DOHH2 (cell line): Measurements from ENCODE around the gene GFRA1.

ENCODE experiments used
- H3F3A ChIP-seq: fragments of 200-600 bp; sonication (generic), shearing (Covaris generic); 2 replicates; pipeline ENCODE4 v1.6.0; 2016; ENCODE audit warnings: antibody characterized with exemption, mild to moderate bottlenecking; ENCODE audit not compliant: control insufficient read depth, insufficient read depth
- H3K27ac ChIP-seq: fragments of 200-600 bp; sonication (generic); 2 replicates; pipeline ENCODE4 v1.5.1; 2014; ENCODE audit warnings: low read depth, mild to moderate bottlenecking, low read length, moderate library complexity
- H3K27me3 ChIP-seq: fragments of 200-600 bp; sonication (generic); 2 replicates; pipeline ENCODE4 v1.6.1; 2014; ENCODE audit warnings: mild to moderate bottlenecking, low read length, mixed read lengths; ENCODE audit not compliant: control insufficient read depth
- H3K36me3 ChIP-seq: fragments of 200-600 bp; sonication (generic); 2 replicates; pipeline ENCODE4 v1.6.1; 2014; ENCODE audit warnings: mild to moderate bottlenecking, low read length, moderate library complexity, mixed read lengths; ENCODE audit not compliant: control insufficient read depth
- H3K4me1 ChIP-seq: fragments of 200-600 bp; sonication (generic); 2 replicates; pipeline ENCODE4 v1.6.1; 2014; ENCODE audit warnings: mild to moderate bottlenecking, low read length, mixed read lengths; ENCODE audit not compliant: control insufficient read depth
- H3K4me2 ChIP-seq: fragments of 200-600 bp; sonication (generic); 2 replicates; pipeline ENCODE4 v1.6.0; 2014; ENCODE audit warnings: mild to moderate bottlenecking, low read length, moderate library complexity
- H3K4me3 ChIP-seq: fragments of 200-600 bp; sonication (generic); 2 replicates; pipeline ENCODE4 v1.5.1; 2014; ENCODE audit warnings: mild to moderate bottlenecking, low read length, mixed read lengths
- H3K79me2 ChIP-seq: fragments of 200-600 bp; sonication (generic); 2 replicates; pipeline ENCODE4 v1.6.1; 2014; ENCODE audit warnings: mild to moderate bottlenecking, low read length, mixed read lengths; ENCODE audit not compliant: control insufficient read depth
- H3K9me2 ChIP-seq: fragments of 200-600 bp; sonication (generic); replicated peaks from 2 replicates; pipeline ENCODE4 v1.6.1; 2014; ENCODE audit warnings: mild to moderate bottlenecking, low read length, mixed read lengths; ENCODE audit not compliant: control insufficient read depth
- H3K9me3 ChIP-seq: fragments of 200-600 bp; sonication (generic); 2 replicates; pipeline ENCODE4 v1.6.1; 2014; ENCODE audit warnings: antibody characterized with exemption, low read length, mixed read lengths; ENCODE audit not compliant: control insufficient read depth, insufficient read depth
- H4K20me1 ChIP-seq: fragments of 200-600 bp; sonication (generic); 2 replicates; pipeline ENCODE4 v1.6.0; 2014; ENCODE audit warnings: low read depth, mild to moderate bottlenecking, antibody characterized with exemption, low read length, moderate library complexity; ENCODE audit not compliant: control insufficient read depth, insufficient read depth
- EZH2phosphoT487 ChIP-seq: fragments of 200-600 bp; sonication (generic); IDR thresholded peaks from 2 replicates; pipeline ENCODE4 v1.6.1; 2017; ENCODE audit warnings: borderline replicate concordance, mild to moderate bottlenecking, antibody characterized with exemption, low read length, moderate library complexity, mixed read lengths
- TF ChIP-seq, protein P1 (sequence below): fragments of 200-600 bp; sonication (generic); IDR thresholded peaks from one replicate; pipeline ENCODE4 v1.5.1; 2014; ENCODE audit warnings: antibody characterized with exemption, mild to moderate bottlenecking, low read depth, low read length; ENCODE audit not compliant: poor library complexity, severe bottlenecking

GFRA1 gene

GRCh38 chr10:116164291-116164690 is 108.7 kb downstream of the GFRA1 start:
- H3K27ac ChIP-seq: no peak overlapping the region
- H3K4me1 ChIP-seq: no peaks in the 10 kb centered on the region
- no peaks in the 10 kb centered on the region for H3K79me2 ChIP-seq
- H3K4me3 ChIP-seq: no peak overlapping the region
- no peaks in the 10 kb centered on the region for H3K27me3 ChIP-seq
- no peaks in the 10 kb centered on the region for H3F3A ChIP-seq
- no peaks in the 10 kb centered on the region for H3K36me3 ChIP-seq
- no peaks in the 10 kb centered on the region for H4K20me1 ChIP-seq
- H3K4me2 ChIP-seq: no peak overlapping the region
- no peak for TF ChIP-seq EZH2phosphoT487
- TF ChIP-seq, protein P1, sequence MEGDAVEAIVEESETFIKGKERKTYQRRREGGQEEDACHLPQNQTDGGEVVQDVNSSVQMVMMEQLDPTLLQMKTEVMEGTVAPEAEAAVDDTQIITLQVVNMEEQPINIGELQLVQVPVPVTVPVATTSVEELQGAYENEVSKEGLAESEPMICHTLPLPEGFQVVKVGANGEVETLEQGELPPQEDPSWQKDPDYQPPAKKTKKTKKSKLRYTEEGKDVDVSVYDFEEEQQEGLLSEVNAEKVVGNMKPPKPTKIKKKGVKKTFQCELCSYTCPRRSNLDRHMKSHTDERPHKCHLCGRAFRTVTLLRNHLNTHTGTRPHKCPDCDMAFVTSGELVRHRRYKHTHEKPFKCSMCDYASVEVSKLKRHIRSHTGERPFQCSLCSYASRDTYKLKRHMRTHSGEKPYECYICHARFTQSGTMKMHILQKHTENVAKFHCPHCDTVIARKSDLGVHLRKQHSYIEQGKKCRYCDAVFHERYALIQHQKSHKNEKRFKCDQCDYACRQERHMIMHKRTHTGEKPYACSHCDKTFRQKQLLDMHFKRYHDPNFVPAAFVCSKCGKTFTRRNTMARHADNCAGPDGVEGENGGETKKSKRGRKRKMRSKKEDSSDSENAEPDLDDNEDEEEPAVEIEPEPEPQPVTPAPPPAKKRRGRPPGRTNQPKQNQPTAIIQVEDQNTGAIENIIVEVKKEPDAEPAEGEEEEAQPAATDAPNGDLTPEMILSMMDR: no peak
- no peaks in the 10 kb centered on the region for H3K9me3 ChIP-seq
- H3K9me2 ChIP-seq: no peaks in the 10 kb centered on the region

DNA sequence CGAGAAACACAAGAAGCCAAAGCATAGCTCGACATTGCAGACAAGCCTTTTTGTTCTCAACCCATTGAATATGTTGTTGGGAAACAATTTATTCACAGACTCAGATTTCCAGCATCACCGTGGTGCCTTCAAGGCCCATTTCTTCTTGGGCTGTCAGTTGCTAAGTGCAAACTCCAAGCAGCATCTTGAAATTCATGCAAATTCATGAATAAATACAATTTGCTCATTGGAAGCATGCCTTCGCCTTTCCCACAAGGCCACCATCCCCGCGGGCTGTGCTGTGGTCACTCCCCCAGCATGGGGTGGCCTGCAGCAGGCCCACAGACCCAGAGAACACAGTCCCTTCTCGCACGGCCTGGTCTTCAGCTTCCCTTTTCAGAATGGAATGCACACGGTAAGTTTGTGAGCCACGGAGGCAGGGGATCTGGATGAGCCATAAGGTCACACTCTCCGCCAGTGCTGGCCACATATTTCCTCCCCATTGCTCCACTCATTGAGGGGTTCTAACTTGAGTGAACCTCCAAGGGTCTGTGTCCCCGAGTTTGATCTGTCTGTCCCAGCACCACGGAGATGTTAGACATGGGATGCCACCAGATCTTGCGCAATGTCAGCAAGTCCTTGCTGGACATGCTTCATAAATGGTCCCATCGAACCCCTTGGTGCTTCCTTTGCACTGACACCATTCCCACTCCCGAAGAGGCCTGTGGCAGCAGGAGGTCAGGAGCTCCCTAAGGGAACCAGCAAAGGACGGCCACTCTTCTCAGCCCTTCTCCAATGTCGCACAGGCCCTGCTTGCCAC is 109.5 kb downstream of the GFRA1 start:
- Histone ChIP-seq H3K27me3 (no peaks in the 10 kb centered on the region), H3K4me2 (no peak overlapping the region), H3K9me3 (no peaks in the 10 kb centered on the region), H3K4me3 (no peak overlapping the region), H3K4me1 (no peaks in the 10 kb centered on the region), H3K36me3 (no peaks in the 10 kb centered on the region), H4K20me1 (no peaks in the 10 kb centered on the region), H3K9me2 (no peaks in the 10 kb centered on the region), H3K79me2 (no peaks in the 10 kb centered on the region), H3F3A (no peaks in the 10 kb centered on the region), H3K27ac (no peak overlapping the region)
- TF ChIP-seq, protein P1: no peak
- TF ChIP-seq EZH2phosphoT487: no peak

DNA sequence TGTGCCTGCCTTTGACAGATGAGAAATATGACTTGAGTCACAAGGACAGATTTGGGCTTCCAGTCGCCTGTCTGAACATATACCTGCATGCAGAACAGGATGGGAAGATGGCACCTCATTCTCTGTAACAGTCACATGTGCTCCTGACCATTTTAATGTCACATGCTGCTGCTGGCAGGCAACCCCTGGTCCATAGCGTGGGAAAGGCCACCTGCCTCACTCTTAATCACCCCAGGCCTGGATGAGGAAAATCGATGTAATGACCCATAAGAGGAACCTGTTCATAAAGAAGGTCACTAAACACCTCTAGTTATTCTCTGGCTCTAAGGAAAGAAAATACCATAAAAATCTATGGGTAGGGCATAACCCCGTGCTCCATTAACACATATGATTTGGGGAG is 110.2 kb downstream of the GFRA1 start:
- H3K36me3 ChIP-seq: no peaks in the 10 kb centered on the region
- H3F3A ChIP-seq: no peaks in the 10 kb centered on the region
- H3K4me3 ChIP-seq: no peak overlapping the region
- no peak overlapping the region for H3K27ac ChIP-seq
- no peaks in the 10 kb centered on the region for H3K9me2 ChIP-seq
- H4K20me1 ChIP-seq: no peaks in the 10 kb centered on the region
- no peaks in the 10 kb centered on the region for H3K79me2 ChIP-seq
- no peaks in the 10 kb centered on the region for H3K27me3 ChIP-seq
- no peaks in the 10 kb centered on the region for H3K4me1 ChIP-seq
- H3K4me2 ChIP-seq: no peak overlapping the region
- TF ChIP-seq EZH2phosphoT487: no peak
- TF ChIP-seq, protein P1: no peak
- H3K9me3 ChIP-seq: no peaks in the 10 kb centered on the region
